CD14-positive monocyte (primary cell): ENCODE measurements around the gene SHD. TPM values are rescaled to one million over a fixed set of nuclear protein-coding genes. Genes with fewer than 3 reads are reported as not detected.

ENCODE experiments used
- DNase-seq, 3 donors: peaks; one replicate each; pipeline ENCODE4 v3.0.0-alpha.2; 2011 to 2022
- H2AFZ ChIP-seq: 2 replicates; pipeline ENCODE4 v1.6.0; 2012; ENCODE audit warnings: mild to moderate bottlenecking, low read depth, low read length, inconsistent platforms; ENCODE audit not compliant: insufficient read depth, poor library complexity, severe bottlenecking
- H3K27ac ChIP-seq, 2 donors: 1 replicate in 1 of 2; 2 replicates in 1 of 2; pipeline ENCODE4 v1.5.1; 2012 to 2013; ENCODE audit warnings: low read length in 2 of 2, control low read depth in 1 of 2, inconsistent platforms in 1 of 2, low read depth in 1 of 2, mild to moderate bottlenecking in 1 of 2
- H3K27me3 ChIP-seq, 2 donors: one replicate each; pipeline versions ENCODE4 v1.6.0 to v1.6.1; 2011 to 2013; ENCODE audit warnings: low read length in 2 of 2; ENCODE audit not compliant: control insufficient read depth in 2 of 2, insufficient read depth in 2 of 2
- H3K36me3 ChIP-seq, 2 donors: replicated peaks in 1 of 2; 1 replicate in 1 of 2; 2 replicates in 1 of 2; pipeline versions ENCODE4 v1.5.1 to v1.6.1; 2012 to 2013; ENCODE audit warnings: low read length in 2 of 2, control low read depth in 1 of 2, inconsistent platforms in 1 of 2, mild to moderate bottlenecking in 1 of 2; ENCODE audit not compliant: insufficient read depth in 2 of 2, control insufficient read depth in 1 of 2
- H3K4me1 ChIP-seq, 2 donors: 1 replicate in 1 of 2; 2 replicates in 1 of 2; pipeline versions ENCODE4 v1.5.1 to v1.6.1; 2012 to 2013; ENCODE audit warnings: low read length in 2 of 2, control low read depth in 1 of 2, inconsistent platforms in 1 of 2, mild to moderate bottlenecking in 1 of 2, moderate library complexity in 1 of 2; ENCODE audit not compliant: insufficient read depth in 2 of 2, control insufficient read depth in 1 of 2
- H3K4me2 ChIP-seq: replicated peaks from 2 replicates; pipeline ENCODE3; 2012; ENCODE audit warnings: low read length, moderate library complexity, mild to moderate bottlenecking; ENCODE audit not compliant: poor library complexity, severe bottlenecking; ENCODE audit errors: extremely low read depth
- H3K4me3 ChIP-seq, 3 experiments: fragments of 200-600 bp in 1 of 3; sonication (generic) in 1 of 3; replicated peaks in 1 of 3; 1 replicate in 2 of 3; 2 replicates in 1 of 3; pipeline ENCODE4 v1.5.1; 2011 to 2013; ENCODE audit warnings: low read length in 3 of 3, mild to moderate bottlenecking in 3 of 3, control low read depth in 2 of 3, low read depth in 2 of 3, inconsistent platforms in 1 of 3, moderate library complexity in 1 of 3
- H3K79me2 ChIP-seq: 2 replicates; pipeline ENCODE4 v1.6.0; 2012; ENCODE audit warnings: mild to moderate bottlenecking, control low read depth, inconsistent platforms, low read length, moderate library complexity; ENCODE audit not compliant: insufficient read depth
- H3K9ac ChIP-seq: 2 replicates; pipeline ENCODE4 v1.6.0; 2017; ENCODE audit warnings: low read length, mild to moderate bottlenecking; ENCODE audit not compliant: insufficient read depth, poor library complexity, severe bottlenecking
- H3K9me3 ChIP-seq, 2 donors: replicated peaks in 1 of 2; 1 replicate in 1 of 2; 2 replicates in 1 of 2; pipeline versions ENCODE4 v1.5.1 to v1.6.1; 2012 to 2013; ENCODE audit warnings: low read length in 2 of 2, control low read depth in 1 of 2; ENCODE audit not compliant: control insufficient read depth in 1 of 2, insufficient read depth in 1 of 2
- H4K20me1 ChIP-seq: 2 replicates; pipeline ENCODE4 v1.6.0; 2012; ENCODE audit warnings: mild to moderate bottlenecking, low read length, control low read depth, moderate library complexity; ENCODE audit not compliant: insufficient read depth
- H3K27ac Mint-ChIP-seq, 7 donors: one replicate each; pipeline ENCODE4 v1.8.0; 2020; ENCODE audit warnings: mild to moderate bottlenecking in 7 of 7, mixed read lengths in 7 of 7, moderate library complexity in 6 of 7, inconsistent platforms in 2 of 7
- H3K27me3 Mint-ChIP-seq, 3 donors: one replicate each; pipeline ENCODE4 v1.8.0; 2021 to 2022; ENCODE audit warnings: low read depth in 3 of 3, mild to moderate bottlenecking in 3 of 3, mixed read lengths in 3 of 3, moderate library complexity in 3 of 3, inconsistent platforms in 1 of 3
- H3K36me3 Mint-ChIP-seq, 2 donors: one replicate each; pipeline ENCODE4 v1.8.0; 2020; ENCODE audit warnings: mixed read lengths in 2 of 2, inconsistent platforms in 1 of 2, mild to moderate bottlenecking in 1 of 2
- H3K4me1 Mint-ChIP-seq: one replicate; pipeline ENCODE4 v1.8.0; 2020; ENCODE audit warnings: mild to moderate bottlenecking, mixed read lengths
- H3K4me3 Mint-ChIP-seq, 2 donors: one replicate each; pipeline ENCODE4 v1.8.0; 2020; ENCODE audit warnings: mild to moderate bottlenecking in 2 of 2, mixed read lengths in 2 of 2, moderate library complexity in 1 of 2
- H3K9me3 Mint-ChIP-seq, 7 donors: one replicate each; pipeline ENCODE4 v1.8.0; 2020 to 2022; ENCODE audit warnings: mixed read lengths in 7 of 7, mild to moderate bottlenecking in 6 of 7, moderate library complexity in 6 of 7, inconsistent platforms in 2 of 7
- WGBS: methylation state at CpG from one replicate; pipeline ENCODE4 v1.1.5; 2013; ENCODE audit warnings: missing lambda C conversion rate; ENCODE audit not compliant: insufficient coverage; 5-methylcytosine and 5-hydroxymethylcytosine counted together
- intact Hi-C, 2 donors: fragments of 100-400 bp; cut with micrococcal nuclease; formaldehyde crosslinking; loops; one replicate each; pipeline versions ENCODE4 v1.15.0 to v1.15.1; 2023
- polyA plus RNA-seq, 3 donors: library from polyadenylated mRNA; depleted of rRNA in 1 of 3; unstranded in 2 of 3; stranded (reverse) in 1 of 3; fragments of 300-500 nt in 2 of 3; fragments of >200 nt in 1 of 3; fragmentation: Illumina TruSeq in 2 of 3; gene quantifications; 1 replicate in 2 of 3; 2 replicates in 1 of 3; pipeline ENCODE4 v1.2.3, GENCODE V29; 2012 to 2021
- TF ChIP-seq, protein P1 (sequence below): fragments of 200-600 bp; IDR thresholded peaks from one replicate; pipeline ENCODE4 v1.8.0; 2022; ENCODE audit warnings: antibody characterized with exemption, mild to moderate bottlenecking

Gene SHD
- polyA plus RNA-seq, 3 donors = not detected

- Mint-ChIP-seq H3K27ac (no peak overlapping the region), H3K36me3 (peaks cover 3% of the 10 kb centered on the region in 2 donors), H3K27me3 (peaks cover 28 to 42% (median 41%) of the 10 kb centered on the region in 3 donors), H3K4me1 (peaks cover 30% of the 10 kb centered on the region), H3K4me3 (no peak overlapping the region), H3K9me3 (peaks cover 13 to 26% (median 17%) of the 10 kb centered on the region in 7 donors)
- no peak for DNase-seq
- H3K4me1 ChIP-seq = peaks cover 23 to 26% of the 10 kb centered on the region in 2 donors
- H3K27ac ChIP-seq = no peak overlapping the region
- H3K4me3 ChIP-seq = no peak overlapping the region
- H3K9me3 ChIP-seq = peaks cover 0 to 15% of the 10 kb centered on the region in 2 donors
- no peaks in the 10 kb centered on the region for H3K36me3 ChIP-seq
- H2AFZ ChIP-seq = no peak overlapping the region
- H3K79me2 ChIP-seq = no peaks in the 10 kb centered on the region
- H3K4me2 ChIP-seq = no peak overlapping the region
- no peak overlapping the region for H3K9ac ChIP-seq
- intact Hi-C loops = loop anchor here in 1 of 2 donors (2.0 to 10.0 kb wide), 3 partner anchors 13 to 345 kb away; partner anchors contain the start of genes MPND, MYDGF and YJU2
- H3K27me3 ChIP-seq = peaks cover 2 to 28% of the 10 kb centered on the region in 2 donors
- WGBS = 98% methylated on average over 15 of the region's 19 CpGs
- TF ChIP-seq, protein P1, sequence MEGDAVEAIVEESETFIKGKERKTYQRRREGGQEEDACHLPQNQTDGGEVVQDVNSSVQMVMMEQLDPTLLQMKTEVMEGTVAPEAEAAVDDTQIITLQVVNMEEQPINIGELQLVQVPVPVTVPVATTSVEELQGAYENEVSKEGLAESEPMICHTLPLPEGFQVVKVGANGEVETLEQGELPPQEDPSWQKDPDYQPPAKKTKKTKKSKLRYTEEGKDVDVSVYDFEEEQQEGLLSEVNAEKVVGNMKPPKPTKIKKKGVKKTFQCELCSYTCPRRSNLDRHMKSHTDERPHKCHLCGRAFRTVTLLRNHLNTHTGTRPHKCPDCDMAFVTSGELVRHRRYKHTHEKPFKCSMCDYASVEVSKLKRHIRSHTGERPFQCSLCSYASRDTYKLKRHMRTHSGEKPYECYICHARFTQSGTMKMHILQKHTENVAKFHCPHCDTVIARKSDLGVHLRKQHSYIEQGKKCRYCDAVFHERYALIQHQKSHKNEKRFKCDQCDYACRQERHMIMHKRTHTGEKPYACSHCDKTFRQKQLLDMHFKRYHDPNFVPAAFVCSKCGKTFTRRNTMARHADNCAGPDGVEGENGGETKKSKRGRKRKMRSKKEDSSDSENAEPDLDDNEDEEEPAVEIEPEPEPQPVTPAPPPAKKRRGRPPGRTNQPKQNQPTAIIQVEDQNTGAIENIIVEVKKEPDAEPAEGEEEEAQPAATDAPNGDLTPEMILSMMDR = no peak
- H4K20me1 ChIP-seq = no peaks in the 10 kb centered on the region
These were observed 50.8 kb downstream of the SHD start for GRCh38 chr19:4329858-4330257.

DNA sequence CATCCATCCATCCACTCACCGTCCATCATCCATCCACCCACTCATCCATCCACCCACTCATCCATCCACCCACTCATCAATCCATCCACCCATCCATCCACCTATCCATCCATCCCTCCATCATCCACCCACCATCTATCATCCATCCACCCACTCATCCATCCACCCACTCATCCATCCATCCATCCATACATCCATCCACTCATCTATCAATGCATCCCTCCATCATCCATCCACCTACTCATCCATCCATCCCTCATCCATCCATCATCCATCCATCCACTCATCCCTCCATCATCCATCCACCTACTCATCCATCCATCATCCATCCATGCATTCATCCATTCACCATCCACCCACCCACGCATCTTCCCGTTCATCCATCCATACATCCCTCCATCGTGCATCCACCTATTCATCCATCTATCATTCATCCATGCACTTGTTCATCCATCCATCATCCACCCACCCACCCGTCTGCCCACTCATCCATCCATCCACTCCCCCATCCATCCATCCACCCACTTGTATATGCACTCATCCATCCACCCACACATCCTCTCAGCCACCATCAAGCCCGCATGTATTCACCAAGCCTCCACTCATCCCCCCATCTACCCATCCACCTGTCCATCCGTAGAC lies 56.0 kb downstream of the SHD start:
- H3K27ac ChIP-seq = no peak overlapping the region
- no peaks in the 10 kb centered on the region for H3K27me3 ChIP-seq
- no peak for DNase-seq
- peaks cover 0 to 7% (median 0%) of the 10 kb centered on the region in 7 donors for H3K9me3 Mint-ChIP-seq
- no peak overlapping the region for H3K4me2 ChIP-seq
- no peaks in the 10 kb centered on the region for H4K20me1 ChIP-seq
- H3K4me1 ChIP-seq = peaks cover 12 to 15% of the 10 kb centered on the region in 2 donors
- H3K4me1 Mint-ChIP-seq = peaks cover 15% of the 10 kb centered on the region
- no peaks in the 10 kb centered on the region for H3K9me3 ChIP-seq
- TF ChIP-seq, protein P1 = no peak
- no peak overlapping the region for H3K4me3 Mint-ChIP-seq
- WGBS = 99% methylated on average over 5 of the region's 7 CpGs
- H3K36me3 ChIP-seq = no peaks in the 10 kb centered on the region
- H3K27ac Mint-ChIP-seq = no peak overlapping the region
- no peak overlapping the region for H3K4me3 ChIP-seq
- peaks cover 1 to 13% (median 9%) of the 10 kb centered on the region in 3 donors for H3K27me3 Mint-ChIP-seq
- intact Hi-C loops = loop anchor here in 1 of 2 donors (10.0 kb wide), 1 partner anchor 90 kb away; the partner anchor contains the start of gene YJU2
- H3K36me3 Mint-ChIP-seq = no peaks in the 10 kb centered on the region
- H3K79me2 ChIP-seq = no peaks in the 10 kb centered on the region
- H2AFZ ChIP-seq = no peak overlapping the region
- H3K9ac ChIP-seq = no peak overlapping the region
